Endothelial cell of umbilical vein (primary cell): ENCODE results near the gene PHB1.

ENCODE experiments used
- CTCF ChIP-seq, 2 donors: IDR thresholded peaks; 1 replicate in 1 of 2; 2 replicates in 1 of 2; pipeline ENCODE4 v1.5.1; 2011; ENCODE audit warnings: low read length in 2 of 2, mild to moderate bottlenecking in 2 of 2, moderate library complexity in 2 of 2, control low read depth in 1 of 2, inconsistent platforms in 1 of 2, low read depth in 1 of 2; ENCODE audit not compliant: insufficient read depth in 1 of 2; ENCODE audit errors: extremely low read depth in 1 of 2
- GATA2 ChIP-seq: IDR thresholded peaks from 2 replicates; pipeline ENCODE4 v1.7.0; 2011; ENCODE audit warnings: low read depth, mild to moderate bottlenecking, moderate library complexity, mixed read lengths, low read length; ENCODE audit not compliant: insufficient read length, insufficient read depth
- POLR2A ChIP-seq: IDR thresholded peaks from 2 replicates; pipeline ENCODE4 v1.6.1; 2012; ENCODE audit warnings: low read depth, mild to moderate bottlenecking, control low read depth, low read length
- POLR2AphosphoS5 ChIP-seq: IDR thresholded peaks from 2 replicates; pipeline ENCODE4 v1.6.1; 2012; ENCODE audit warnings: low read depth, mild to moderate bottlenecking, control low read depth, low read length, moderate library complexity; ENCODE audit not compliant: insufficient read depth
- TF ChIP-seq, protein P1 (sequence below): IDR thresholded peaks from 2 replicates; pipeline ENCODE4 v1.6.1; 2011; ENCODE audit not compliant: insufficient read depth, insufficient read length

GRCh38 chr17:49414622-49415350, at the start of gene PHB1:
- TF ChIP-seq CTCF (IDR thresholded peaks at IDR 0.05; ENCODE audit: extremely low read depth in 1 of 2, insufficient read depth in 1 of 2, low read depth in 1 of 2, low read length in 2 of 2) (no peak), POLR2A (no peak), GATA2 (no peak), POLR2AphosphoS5 (no peak)
- TF ChIP-seq, protein P1, sequence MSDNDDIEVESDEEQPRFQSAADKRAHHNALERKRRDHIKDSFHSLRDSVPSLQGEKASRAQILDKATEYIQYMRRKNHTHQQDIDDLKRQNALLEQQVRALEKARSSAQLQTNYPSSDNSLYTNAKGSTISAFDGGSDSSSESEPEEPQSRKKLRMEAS: peak; percentile 57
